RWPE2 (cell line): ENCODE measurements around the gene ZNF57.
"Not testable (repeated sequence)": the region's sequence is repeated elsewhere in the genome, so short reads cannot be mapped to it uniquely, and the experiment has no call there.

Experiments
- ATAC-seq: fragments of 200-7000 bp; cut with Tn5 transposase; 3 replicates; pipeline ENCODE4 v1.9.1; 2021; ENCODE audit warnings: low read depth
- DNase-seq: peaks from one replicate; pipeline ENCODE4 v3.0.0-alpha.2; 2020; ENCODE audit warnings: low spot score
- H3K27ac ChIP-seq: fragments of 450-650 bp; 2 replicates; pipeline ENCODE4 v1.5.1; 2017; ENCODE audit warnings: mild to moderate bottlenecking; ENCODE audit not compliant: poor library complexity, severe bottlenecking
- H3K27me3 ChIP-seq: fragments of 250-450 bp; sonication (Bioruptor Pico); 2 replicates; pipeline ENCODE4 v1.5.1; 2021; ENCODE audit warnings: mild to moderate bottlenecking, moderate library complexity; ENCODE audit not compliant: insufficient read depth, poor library complexity, severe bottlenecking
- H3K36me3 ChIP-seq: fragments of 250-450 bp; sonication (Bioruptor Pico); 2 replicates; pipeline ENCODE4 v1.5.1; 2020; ENCODE audit warnings: low read depth, mild to moderate bottlenecking, moderate library complexity
- H3K4me1 ChIP-seq: fragments of 250-450 bp; sonication (Bioruptor Pico); 2 replicates; pipeline ENCODE4 v1.5.1; 2021; ENCODE audit warnings: mild to moderate bottlenecking, moderate library complexity; ENCODE audit not compliant: insufficient read depth, poor library complexity, severe bottlenecking
- H3K4me3 ChIP-seq: fragments of 250-450 bp; sonication (Bioruptor Pico); 2 replicates; pipeline ENCODE4 v1.5.1; 2021; ENCODE audit warnings: mild to moderate bottlenecking, moderate library complexity; ENCODE audit not compliant: severe bottlenecking
- H3K9me3 ChIP-seq: fragments of 250-450 bp; sonication (Bioruptor Pico); 2 replicates; pipeline ENCODE4 v1.5.1; 2021; ENCODE audit warnings: mild to moderate bottlenecking, moderate library complexity; ENCODE audit not compliant: severe bottlenecking
- TF ChIP-seq, protein P1 (sequence below): fragments of 450-650 bp; IDR thresholded peaks from one replicate; pipeline ENCODE4 v1.5.1; 2017; ENCODE audit warnings: mild to moderate bottlenecking, moderate library complexity; ENCODE audit not compliant: poor library complexity, severe bottlenecking

ZNF57 gene

DNA sequence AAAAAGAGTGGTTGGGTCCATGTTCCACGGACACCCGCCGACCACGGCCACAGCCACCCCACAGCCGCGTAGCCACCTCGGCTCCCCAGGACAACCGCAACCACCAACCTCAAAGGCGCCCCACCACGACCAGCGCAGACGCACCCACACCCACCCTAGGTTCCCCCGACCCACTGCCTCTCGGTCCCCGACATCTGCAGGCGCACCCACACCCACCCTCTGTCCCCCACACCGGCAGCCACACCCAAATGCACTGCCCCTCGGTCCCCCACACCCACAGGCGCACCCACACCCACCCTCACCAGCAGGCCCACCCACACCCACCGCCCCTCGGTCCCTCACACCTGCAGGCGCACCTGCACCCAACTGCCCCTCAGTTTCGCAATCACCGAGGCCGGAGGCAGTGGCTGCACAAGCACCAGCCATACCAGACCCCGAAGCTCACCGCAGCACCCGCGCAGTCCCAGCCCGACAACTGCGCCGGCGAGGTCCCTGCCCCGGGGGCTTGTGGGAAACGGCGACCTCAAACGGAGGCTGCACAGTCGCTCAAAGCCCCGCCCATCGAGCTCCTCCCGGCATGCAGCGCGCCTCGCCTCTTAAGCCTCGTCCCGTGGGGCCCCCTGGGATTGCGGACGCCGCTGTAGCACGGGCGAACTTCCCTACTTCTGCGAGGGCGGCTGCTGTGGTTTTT is 25.8 kb downstream of the ZNF57 start:
- TF ChIP-seq, protein P1, sequence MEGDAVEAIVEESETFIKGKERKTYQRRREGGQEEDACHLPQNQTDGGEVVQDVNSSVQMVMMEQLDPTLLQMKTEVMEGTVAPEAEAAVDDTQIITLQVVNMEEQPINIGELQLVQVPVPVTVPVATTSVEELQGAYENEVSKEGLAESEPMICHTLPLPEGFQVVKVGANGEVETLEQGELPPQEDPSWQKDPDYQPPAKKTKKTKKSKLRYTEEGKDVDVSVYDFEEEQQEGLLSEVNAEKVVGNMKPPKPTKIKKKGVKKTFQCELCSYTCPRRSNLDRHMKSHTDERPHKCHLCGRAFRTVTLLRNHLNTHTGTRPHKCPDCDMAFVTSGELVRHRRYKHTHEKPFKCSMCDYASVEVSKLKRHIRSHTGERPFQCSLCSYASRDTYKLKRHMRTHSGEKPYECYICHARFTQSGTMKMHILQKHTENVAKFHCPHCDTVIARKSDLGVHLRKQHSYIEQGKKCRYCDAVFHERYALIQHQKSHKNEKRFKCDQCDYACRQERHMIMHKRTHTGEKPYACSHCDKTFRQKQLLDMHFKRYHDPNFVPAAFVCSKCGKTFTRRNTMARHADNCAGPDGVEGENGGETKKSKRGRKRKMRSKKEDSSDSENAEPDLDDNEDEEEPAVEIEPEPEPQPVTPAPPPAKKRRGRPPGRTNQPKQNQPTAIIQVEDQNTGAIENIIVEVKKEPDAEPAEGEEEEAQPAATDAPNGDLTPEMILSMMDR, result no peak
- Histone ChIP-seq H3K27me3 (no peaks in the 10 kb centered on the region), H3K4me3 (no peak overlapping the region), H3K36me3 (no peaks in the 10 kb centered on the region), H3K9me3 (no peaks in the 10 kb centered on the region), H3K27ac (no peak overlapping the region), H3K4me1 (peaks cover 11% of the 10 kb centered on the region)
- no peak for DNase-seq
- no peak for ATAC-seq

DNA sequence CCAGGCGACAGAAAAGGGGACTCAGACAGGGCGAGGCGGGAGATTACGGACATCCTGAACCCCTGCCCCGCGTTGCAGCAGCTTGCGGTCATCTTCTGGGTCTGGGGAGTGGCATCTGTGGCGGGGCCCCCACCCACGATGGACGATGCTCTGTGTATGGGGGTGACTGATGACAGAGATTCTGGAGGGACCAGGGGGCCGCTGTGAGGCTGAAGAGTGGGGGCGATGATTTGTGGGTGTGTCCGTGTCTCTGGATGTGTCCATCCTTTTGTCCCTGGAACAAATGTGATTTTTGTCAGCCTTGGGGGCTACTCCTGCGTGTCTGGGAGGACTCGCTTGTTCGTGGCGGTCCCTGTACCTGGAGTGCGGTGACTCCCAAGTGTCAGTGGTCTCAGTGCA is 26.3 kb downstream of the ZNF57 start:
- TF ChIP-seq, protein P1, result no peak
- H3K27ac ChIP-seq, result no peak overlapping the region
- H3K9me3 ChIP-seq, result no peaks in the 10 kb centered on the region
- no peak for DNase-seq
- H3K36me3 ChIP-seq, result no peaks in the 10 kb centered on the region
- ATAC-seq, result no peak
- H3K4me1 ChIP-seq, result peaks cover 11% of the 10 kb centered on the region
- H3K27me3 ChIP-seq, result no peaks in the 10 kb centered on the region
- H3K4me3 ChIP-seq, result no peak overlapping the region

GRCh38 chr19:2933490-2933910 is 32.8 kb downstream of the ZNF57 start:
- DNase-seq, result no peak
- Histone ChIP-seq H3K36me3 (peaks cover 39% of the 10 kb centered on the region), H3K4me1 (no peaks in the 10 kb centered on the region), H3K27ac (no peak overlapping the region), H3K9me3 (peaks cover 13% of the 10 kb centered on the region), H3K4me3 (no peak overlapping the region), H3K27me3 (no peaks in the 10 kb centered on the region)
- ATAC-seq, result no peak
- TF ChIP-seq, protein P1, result no peak

DNA sequence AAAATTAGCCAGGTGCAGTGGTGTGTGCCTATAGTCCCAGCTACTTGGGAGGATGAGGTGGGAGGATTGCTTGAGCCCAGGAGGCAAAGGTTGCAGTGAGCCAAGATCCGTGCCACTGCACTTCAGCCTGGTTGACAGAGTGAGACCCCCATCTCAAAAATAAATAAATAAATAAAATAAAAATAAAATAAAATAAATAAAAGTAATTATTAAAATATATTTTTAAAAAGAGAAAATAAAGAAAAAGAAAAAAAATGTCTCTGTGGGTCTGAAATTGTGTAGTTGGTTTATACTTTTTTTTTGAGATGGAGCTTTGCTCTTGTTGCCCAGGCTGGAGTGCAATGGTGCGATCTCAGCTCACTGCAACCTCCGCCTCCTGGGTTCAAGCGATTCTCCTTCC is 35.1 kb downstream of the ZNF57 start:
- DNase-seq, H3K27me3 ChIP-seq, H3K4me3 ChIP-seq, ATAC-seq, H3K4me1 ChIP-seq, H3K27ac ChIP-seq: not testable (repeated sequence)
- peaks cover 39% of the 10 kb centered on the region for H3K36me3 ChIP-seq
- peaks cover 13% of the 10 kb centered on the region for H3K9me3 ChIP-seq

DNA sequence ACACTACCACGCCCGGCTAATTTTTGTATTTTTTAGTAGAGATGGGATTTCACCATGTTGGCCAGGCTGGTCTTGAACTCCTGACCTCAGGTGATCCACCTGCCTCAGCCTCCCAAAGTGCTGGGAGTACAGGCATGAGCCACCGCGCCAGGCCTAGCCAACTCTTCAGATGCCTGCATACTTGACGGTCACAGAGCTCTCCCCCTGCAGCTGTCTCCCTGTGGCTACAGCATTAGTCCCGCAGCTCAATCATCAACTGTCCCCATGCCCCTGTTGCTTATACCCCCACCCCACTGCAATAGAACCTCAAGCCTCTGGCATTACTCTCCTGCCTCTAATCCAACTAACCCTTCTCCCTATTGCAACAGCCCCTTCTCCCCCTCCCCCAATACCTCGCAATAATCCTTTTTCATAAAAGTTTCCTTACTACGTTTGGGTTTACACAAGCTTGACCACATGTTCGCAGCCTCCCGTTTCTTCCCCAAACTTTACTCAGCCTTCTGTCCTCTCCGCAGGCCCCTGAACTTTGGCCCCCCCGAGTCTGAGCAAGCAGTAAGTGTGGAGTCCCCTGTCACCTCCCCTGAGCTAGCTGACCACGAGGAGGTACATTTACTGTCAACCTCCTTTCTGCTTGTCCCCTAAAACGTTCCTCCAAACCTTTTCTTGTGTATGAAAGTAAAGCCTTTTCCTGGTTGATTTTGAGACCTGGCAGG is 42.4 kb downstream of the ZNF57 start:
- DNase-seq, result no peak
- Histone ChIP-seq H3K9me3 (no peaks in the 10 kb centered on the region), H3K36me3 (peaks cover under 1% of the 10 kb centered on the region; the same call in 1 of the 2 replicates), H3K27me3 (no peaks in the 10 kb centered on the region), H3K27ac (no peak overlapping the region), H3K4me1 (no peaks in the 10 kb centered on the region), H3K4me3 (no peak overlapping the region)
- no peak for ATAC-seq
- TF ChIP-seq, protein P1, result no peak
